Karpas-422 (cell line): ENCODE results near the gene OGFOD3. TPM values are rescaled to one million over a fixed set of nuclear protein-coding genes. Genes with fewer than 3 reads are reported as not detected.

Experiments
- DNase-seq: peaks from one replicate; pipeline ENCODE4 v3.0.0-alpha.2; 2015
- H2AFZ ChIP-seq: fragments of 200-600 bp; sonication (generic); 2 replicates; pipeline ENCODE4 v1.6.1; 2014; ENCODE audit warnings: antibody characterized with exemption, low read length, mixed read lengths
- H3K27ac ChIP-seq: fragments of 200-600 bp; sonication (generic); 2 replicates; pipeline ENCODE4 v1.5.1; 2014; ENCODE audit warnings: mild to moderate bottlenecking, low read length, moderate library complexity
- H3K27me3 ChIP-seq: fragments of 200-600 bp; sonication (generic); 2 replicates; pipeline ENCODE4 v1.6.1; 2014; ENCODE audit warnings: low read length, mixed read lengths
- H3K36me3 ChIP-seq: fragments of 200-600 bp; sonication (generic); 2 replicates; pipeline ENCODE4 v1.6.1; 2014; ENCODE audit warnings: low read length, mixed read lengths; ENCODE audit not compliant: insufficient read depth
- H3K4me1 ChIP-seq: fragments of 200-600 bp; sonication (generic); 2 replicates; pipeline ENCODE4 v1.6.1; 2014; ENCODE audit warnings: mild to moderate bottlenecking, low read length, mixed read lengths
- H3K4me2 ChIP-seq: fragments of 200-600 bp; sonication (generic); 2 replicates; pipeline ENCODE4 v1.6.1; 2014; ENCODE audit warnings: low read length, low read depth, mild to moderate bottlenecking; ENCODE audit not compliant: poor library complexity, severe bottlenecking
- H3K4me3 ChIP-seq: fragments of 200-600 bp; sonication (generic); 2 replicates; pipeline ENCODE4 v1.5.1; 2014; ENCODE audit warnings: mild to moderate bottlenecking, antibody characterized with exemption, low read length, mixed read lengths
- H3K79me2 ChIP-seq: fragments of 200-600 bp; sonication (generic); 2 replicates; pipeline ENCODE4 v1.6.1; 2014; ENCODE audit warnings: mild to moderate bottlenecking, low read length, mixed read lengths
- H3K9ac ChIP-seq: fragments of 200-600 bp; sonication (generic); 2 replicates; pipeline ENCODE4 v1.6.0; 2014; ENCODE audit warnings: low read length
- H3K9me2 ChIP-seq: fragments of 200-600 bp; sonication (generic), shearing (Covaris generic); replicated peaks from 2 replicates; pipeline ENCODE4 v1.6.0; 2014; ENCODE audit warnings: mild to moderate bottlenecking, low read length, moderate library complexity; ENCODE audit not compliant: insufficient read depth
- H3K9me3 ChIP-seq: fragments of 300-700, 200-600 bp; sonication (generic); 2 replicates; pipeline ENCODE4 v1.6.1; 2014; ENCODE audit warnings: low read length, mixed read lengths
- H4K20me1 ChIP-seq: fragments of 200-600 bp; sonication (generic); 2 replicates; pipeline ENCODE4 v1.6.1; 2014; ENCODE audit warnings: mild to moderate bottlenecking, antibody characterized with exemption, low read length, low read depth; ENCODE audit not compliant: insufficient read depth
- total RNA-seq: library from RNA; depleted of rRNA; stranded (reverse); fragments of >200 nt; shearing (Covaris generic); gene quantifications from 2 replicates; pipeline ENCODE4 v1.2.3, GENCODE V29; 2014; ENCODE audit warnings: low replicate concordance

The OGFOD3 gene
- total RNA-seq, 1 experiment from 2014 or later, result 14.8 TPM

GRCh38 chr17:82444941-82445521, 26.6 kb upstream of the OGFOD3 start:
- no peak for DNase-seq
- Histone ChIP-seq H3K9me3 (no peaks in the 10 kb centered on the region), H2AFZ (no peak overlapping the region), H3K4me1 (peaks cover 24% of the 10 kb centered on the region), H3K9me2 (no peaks in the 10 kb centered on the region), H3K4me3 (no peak overlapping the region), H3K36me3 (peaks cover 14% of the 10 kb centered on the region), H3K79me2 (peaks cover 20% of the 10 kb centered on the region), H3K9ac (no peak overlapping the region), H3K27me3 (no peaks in the 10 kb centered on the region), H4K20me1 (peaks cover 23% of the 10 kb centered on the region), H3K4me2 (no peak overlapping the region), H3K27ac (no peak overlapping the region)

GRCh38 chr17:82444284-82444893, 26.0 kb upstream of the OGFOD3 start:
- Histone ChIP-seq H3K27ac (no peak overlapping the region), H3K79me2 (peaks cover 15% of the 10 kb centered on the region), H3K9me3 (no peaks in the 10 kb centered on the region), H3K4me1 (peaks cover 19% of the 10 kb centered on the region), H3K9ac (no peak overlapping the region), H2AFZ (no peak overlapping the region), H4K20me1 (peaks cover 23% of the 10 kb centered on the region), H3K27me3 (no peaks in the 10 kb centered on the region), H3K36me3 (peaks cover 14% of the 10 kb centered on the region), H3K9me2 (no peaks in the 10 kb centered on the region), H3K4me3 (no peak overlapping the region), H3K4me2 (no peak overlapping the region)
- no peak for DNase-seq

GRCh38 chr17:82443465-82444283, 25.3 kb upstream of the OGFOD3 start:
- Histone ChIP-seq H4K20me1 (peaks cover 18% of the 10 kb centered on the region), H3K4me1 (peaks cover 11% of the 10 kb centered on the region), H3K4me2 (no peak overlapping the region), H3K9me3 (no peaks in the 10 kb centered on the region), H3K9me2 (no peaks in the 10 kb centered on the region), H3K9ac (no peak overlapping the region), H3K27me3 (no peaks in the 10 kb centered on the region), H3K4me3 (no peak overlapping the region), H3K27ac (no peak overlapping the region), H3K79me2 (peaks cover 9% of the 10 kb centered on the region), H2AFZ (no peak overlapping the region), H3K36me3 (peaks cover 14% of the 10 kb centered on the region)
- DNase-seq, result no peak

- peaks cover 11% of the 10 kb centered on the region for H3K36me3 ChIP-seq
- peaks cover 5% of the 10 kb centered on the region for H3K79me2 ChIP-seq
- no peak overlapping the region for H2AFZ ChIP-seq
Measured at GRCh38 chr17:82442643-82443464, 24.5 kb upstream of the OGFOD3 start.

GRCh38 chr17:82441691-82442487, 23.5 kb upstream of the OGFOD3 start:
- peak; percentile 55 for DNase-seq
- H3K79me2 ChIP-seq, result no peaks in the 10 kb centered on the region
- peaks cover 11% of the 10 kb centered on the region for H4K20me1 ChIP-seq
- H3K9me3 ChIP-seq, result no peaks in the 10 kb centered on the region
- no peak overlapping the region for H3K27ac ChIP-seq
- H3K27me3 ChIP-seq, result no peaks in the 10 kb centered on the region
- no peak overlapping the region for H2AFZ ChIP-seq
- peaks cover 6% of the 10 kb centered on the region for H3K4me1 ChIP-seq
- H3K9ac ChIP-seq, result no peak overlapping the region
- H3K4me3 ChIP-seq, result no peak overlapping the region
- no peak overlapping the region for H3K4me2 ChIP-seq
- peaks cover 8% of the 10 kb centered on the region for H3K36me3 ChIP-seq
- H3K9me2 ChIP-seq, result no peaks in the 10 kb centered on the region

More at GRCh38 chr17:82442643-82443464, 24.5 kb upstream of the OGFOD3 start:
- Histone ChIP-seq H3K4me1 (peaks cover 9% of the 10 kb centered on the region), H3K4me3 (no peak overlapping the region), H3K27ac (no peak overlapping the region), H3K9ac (no peak overlapping the region), H4K20me1 (peaks cover 14% of the 10 kb centered on the region), H3K9me2 (no peaks in the 10 kb centered on the region), H3K4me2 (no peak overlapping the region), H3K27me3 (no peaks in the 10 kb centered on the region), H3K9me3 (no peaks in the 10 kb centered on the region)
- DNase-seq, result no peak

GRCh38 chr17:82440991-82441627, 22.7 kb upstream of the OGFOD3 start:
- no peaks in the 10 kb centered on the region for H3K9me3 ChIP-seq
- no peaks in the 10 kb centered on the region for H3K9me2 ChIP-seq
- no peak overlapping the region for H3K4me3 ChIP-seq
- no peak overlapping the region for H3K9ac ChIP-seq
- no peak overlapping the region for H3K4me2 ChIP-seq
- no peaks in the 10 kb centered on the region for H3K79me2 ChIP-seq
- peaks cover 11% of the 10 kb centered on the region for H4K20me1 ChIP-seq
- no peak overlapping the region for H2AFZ ChIP-seq
- DNase-seq, result peak; percentile 47
- peaks cover 6% of the 10 kb centered on the region for H3K4me1 ChIP-seq
- peaks cover 8% of the 10 kb centered on the region for H3K36me3 ChIP-seq
- H3K27me3 ChIP-seq, result no peaks in the 10 kb centered on the region
- H3K27ac ChIP-seq, result peak overlapping the region; percentile 61

- peaks cover 11% of the 10 kb centered on the region for H4K20me1 ChIP-seq
- no peak overlapping the region for H3K4me2 ChIP-seq
- peak; percentile 49 for DNase-seq
- no peaks in the 10 kb centered on the region for H3K9me3 ChIP-seq
- peaks cover 6% of the 10 kb centered on the region for H3K4me1 ChIP-seq
- no peaks in the 10 kb centered on the region for H3K9me2 ChIP-seq
- H3K79me2 ChIP-seq, result no peaks in the 10 kb centered on the region
- no peak overlapping the region for H3K4me3 ChIP-seq
- no peak overlapping the region for H3K9ac ChIP-seq
- peak overlapping the region; percentile 61 for H3K27ac ChIP-seq
- no peaks in the 10 kb centered on the region for H3K27me3 ChIP-seq
- no peak overlapping the region for H2AFZ ChIP-seq
- peaks cover 8% of the 10 kb centered on the region for H3K36me3 ChIP-seq
Measured at GRCh38 chr17:82440469-82440981, 22.1 kb upstream of the OGFOD3 start.
